HCT116 (cell line): ENCODE results near the gene HDLBP. TPM values are rescaled to one million over a fixed set of nuclear protein-coding genes. Genes with fewer than 3 reads are reported as not detected.

Experiments
- ATAC-seq: fragments of 200-7000 bp; cut with Tn5 transposase; 2 replicates; pipeline ENCODE4 v1.9.1; 2020; ENCODE audit warnings: mild to moderate bottlenecking, moderate library complexity
- BruUV-seq: library from RNA; stranded (reverse); fragments of 400-500 nt; replicated peaks from 2 replicates; lab custom pipeline; 2021; lab: Mats Ljungman, UMichigan
- CTCF ChIA-PET: fragments of 300-600 bp; sonication (Branson Sonifier 250); formaldehyde crosslinking; loops from one replicate; lab custom pipeline; 2021; ENCODE audit warnings: antibody characterized with exemption; lab: Charles Lee
- POLR2A ChIA-PET: fragments of 300-600, 350-600 bp; sonication (Branson Sonifier 250); formaldehyde crosslinking; loops from one replicate; lab custom pipeline; 2021; ENCODE audit warnings: antibody characterized with exemption; lab: Charles Lee
- RAD21 ChIA-PET, 2 experiments: fragments of 300-600 bp; sonication (Branson Sonifier 250); formaldehyde crosslinking; loops; one replicate each; lab custom pipeline; 2023; ENCODE audit warnings: low total read pairs in 2 of 2; ENCODE audit not compliant: uncharacterized antibody in 2 of 2, unreplicated experiment in 2 of 2, low non-redundant PET in 1 of 2; lab: Charles Lee
- DNase-seq: peaks from one replicate; pipeline ENCODE4 v3.0.0-alpha.2; 2010; ENCODE audit warnings: low read depth, low spot score
- H2AFZ ChIP-seq: fragments of 200-600 bp; shearing (Covaris generic), sonication (generic); 2 replicates; pipeline ENCODE4 v1.6.1; 2017; ENCODE audit warnings: low read depth, mixed run types, mixed read lengths, antibody characterized with exemption, low read length; ENCODE audit not compliant: poor library complexity, severe bottlenecking
- H3K27ac ChIP-seq: 2 replicates; pipeline ENCODE4 v1.5.1; 2012; ENCODE audit warnings: low read depth, low read length
- H3K27me3 ChIP-seq: fragments of 200-600 bp; sonication (generic); 2 replicates; pipeline ENCODE4 v1.6.1; 2016; ENCODE audit warnings: mixed run types, low read length, mixed read lengths; ENCODE audit not compliant: insufficient read depth
- H3K36me3 ChIP-seq, 2 experiments: fragments of 200-500 bp in 1 of 2; fragments of 200-600 bp in 1 of 2; sonication (Bioruptor generic) in 1 of 2; sonication (generic) in 1 of 2; 2 replicates each; pipeline versions ENCODE4 v1.5.1 to v1.6.1; 2014 to 2016; ENCODE audit warnings: low read length in 2 of 2, inconsistent platforms in 1 of 2, mixed read lengths in 1 of 2, mixed run types in 1 of 2; ENCODE audit not compliant: insufficient read depth in 2 of 2, control insufficient read depth in 1 of 2
- H3K4me1 ChIP-seq, 2 experiments: fragments of 200-600 bp in 1 of 2; sonication (generic) in 1 of 2; 2 replicates each; pipeline versions ENCODE4 v1.5.1 to v1.6.1; 2012 to 2017; ENCODE audit warnings: low read length in 2 of 2, inconsistent platforms in 1 of 2, mild to moderate bottlenecking in 1 of 2, mixed read lengths in 1 of 2, mixed run types in 1 of 2, moderate library complexity in 1 of 2; ENCODE audit not compliant: insufficient read depth in 2 of 2, control insufficient read depth in 1 of 2
- H3K4me2 ChIP-seq: fragments of 200-600 bp; sonication (generic); 2 replicates; pipeline ENCODE4 v1.6.1; 2017; ENCODE audit warnings: mixed run types, low read length, mixed read lengths
- H3K4me3 ChIP-seq, 2 experiments: fragments of 200-600 bp in 1 of 2; sonication (generic) in 1 of 2; replicated peaks in 1 of 2; 2 replicates each; pipeline ENCODE4 v1.5.1; 2011 to 2016; ENCODE audit warnings: low read length in 2 of 2, control low read depth in 1 of 2, low read depth in 1 of 2, mild to moderate bottlenecking in 1 of 2, mixed read lengths in 1 of 2, mixed run types in 1 of 2
- H3K79me2 ChIP-seq: fragments of 200-600 bp; sonication (generic); 2 replicates; pipeline ENCODE4 v1.6.1; 2017; ENCODE audit warnings: mild to moderate bottlenecking, mixed run types, low read length, moderate library complexity, mixed read lengths; ENCODE audit not compliant: insufficient read depth
- H3K9ac ChIP-seq: fragments of 200-600 bp; sonication (generic); 2 replicates; pipeline ENCODE4 v1.6.1; 2016; ENCODE audit warnings: low read length, mixed read lengths
- H3K9me2 ChIP-seq: fragments of 200-600 bp; sonication (generic), shearing (Covaris generic); 2 replicates; pipeline ENCODE4 v1.6.1; 2017; ENCODE audit warnings: mixed run types, mild to moderate bottlenecking, moderate library complexity; ENCODE audit not compliant: insufficient read depth
- H3K9me3 ChIP-seq, 2 experiments: fragments of 200-500 bp in 1 of 2; fragments of 200-600 bp in 1 of 2; sonication (Bioruptor generic) in 1 of 2; sonication (generic) in 1 of 2; 2 replicates each; pipeline ENCODE4 v1.6.1; 2014 to 2017; ENCODE audit warnings: low read length in 2 of 2, mixed read lengths in 2 of 2, inconsistent platforms in 1 of 2, low read depth in 1 of 2, mild to moderate bottlenecking in 1 of 2, mixed run types in 1 of 2, moderate library complexity in 1 of 2; ENCODE audit not compliant: control insufficient read depth in 1 of 2, insufficient read depth in 1 of 2
- H4K20me1 ChIP-seq: fragments of 200-600 bp; sonication (generic), shearing (Covaris generic); 2 replicates; pipeline ENCODE4 v1.6.1; 2017; ENCODE audit warnings: mixed run types, mild to moderate bottlenecking, moderate library complexity; ENCODE audit not compliant: insufficient read depth
- CBX3 ChIP-seq: IDR thresholded peaks from 2 replicates; pipeline ENCODE4 v1.6.1; 2012; ENCODE audit warnings: low read depth
- CEBPB ChIP-seq: IDR thresholded peaks from 2 replicates; pipeline ENCODE4 v1.6.1; 2012; ENCODE audit warnings: low read depth
- EGR1 ChIP-seq: IDR thresholded peaks from 2 replicates; pipeline ENCODE4 v1.6.1; 2012; ENCODE audit warnings: low read depth
- ELF1 ChIP-seq: IDR thresholded peaks from 2 replicates; pipeline ENCODE4 v1.6.1; 2012; ENCODE audit warnings: low read depth, borderline replicate concordance
- EZH2phosphoT487 ChIP-seq: fragments of 200-600 bp; IDR thresholded peaks from 2 replicates; pipeline ENCODE4 v1.6.1; 2018; ENCODE audit warnings: antibody characterized with exemption, borderline replicate concordance
- FOSL1 ChIP-seq: IDR thresholded peaks from 2 replicates; pipeline ENCODE4 v1.6.1; 2012; ENCODE audit warnings: low read depth
- JUND ChIP-seq: IDR thresholded peaks from 2 replicates; pipeline ENCODE4 v1.6.1; 2012
- MAX ChIP-seq: IDR thresholded peaks from 2 replicates; pipeline ENCODE4 v1.6.1; 2012
- POLR2A ChIP-seq: IDR thresholded peaks from 2 replicates; pipeline ENCODE4 v1.7.0; 2011; ENCODE audit warnings: borderline replicate concordance; ENCODE audit not compliant: insufficient read depth, insufficient read length; ENCODE audit errors: extremely low read depth
- POLR2AphosphoS5 ChIP-seq: IDR thresholded peaks from 2 replicates; pipeline ENCODE4 v1.6.1; 2011; ENCODE audit warnings: mild to moderate bottlenecking, low read depth, low read length, moderate library complexity
- RAD21 ChIP-seq: IDR thresholded peaks from 2 replicates; pipeline ENCODE4 v1.6.1; 2012; ENCODE audit warnings: low read depth, mild to moderate bottlenecking
- SIN3A ChIP-seq: IDR thresholded peaks from 2 replicates; pipeline ENCODE4 v1.6.1; 2012; ENCODE audit warnings: low read depth
- SP1 ChIP-seq: IDR thresholded peaks from 2 replicates; pipeline ENCODE4 v1.6.1; 2012; ENCODE audit warnings: low read depth
- SRF ChIP-seq: IDR thresholded peaks from 2 replicates; pipeline ENCODE4 v1.6.1; 2012; ENCODE audit warnings: low read depth
- TCF7L2 ChIP-seq: IDR thresholded peaks from 2 replicates; pipeline ENCODE4 v1.7.0; 2011; ENCODE audit warnings: borderline replicate concordance, inconsistent platforms; ENCODE audit not compliant: insufficient read depth, insufficient read length; ENCODE audit errors: extremely low read depth
- ZFX ChIP-seq: fragments of 450-650 bp; IDR thresholded peaks from 2 replicates; pipeline ENCODE4 v1.6.1; 2017
- intact Hi-C: fragments of 100-400 bp; cut with micrococcal nuclease; formaldehyde crosslinking; loops from 2 replicates; pipeline ENCODE4 v1.10.0; 2022
- total RNA-seq: library from RNA; stranded (reverse); gene quantifications from one replicate; pipeline ENCODE4 v1.2.1, GENCODE V29; 2021; ENCODE audit not compliant: unreplicated experiment
- TF ChIP-seq, protein P1 (sequence below): IDR thresholded peaks from 2 replicates; pipeline ENCODE4 v1.6.1; 2012
- TF ChIP-seq, protein P2 (sequence below): IDR thresholded peaks from 2 replicates; pipeline ENCODE4 v1.6.1; 2012; ENCODE audit warnings: low read depth
- TF ChIP-seq, protein P3 (sequence below): IDR thresholded peaks from 2 replicates; pipeline ENCODE4 v1.6.1; 2011; ENCODE audit warnings: mild to moderate bottlenecking, low read length, moderate library complexity; ENCODE audit not compliant: insufficient replicate concordance; ENCODE audit errors: extremely low read depth

HDLBP gene
- total RNA-seq, 1 experiment from 2014 or later = 462 TPM

GRCh38 chr2:241238693-241239198 is 76.7 kb downstream of the HDLBP start:
- Histone ChIP-seq H3K79me2 (peaks cover 35% of the 10 kb centered on the region), H3K4me3 (no peak overlapping the region), H3K9me3 (no peaks in the 10 kb centered on the region), H2AFZ (no peak overlapping the region), H4K20me1 (no peaks in the 10 kb centered on the region; the same call in 1 of the 2 replicates), H3K4me1 (no peaks in the 10 kb centered on the region), H3K4me2 (no peak overlapping the region), H3K36me3 (peaks cover 81 to 84% of the 10 kb centered on the region in 2 experiments), H3K27ac (no peak overlapping the region), H3K9me2 (no peaks in the 10 kb centered on the region), H3K27me3 (no peaks in the 10 kb centered on the region), H3K9ac (no peak overlapping the region)
- no peak for ATAC-seq
- CTCF ChIA-PET = no interaction called here
- no TSS peak for BruUV-seq
- POLR2A ChIA-PET = no interaction called here
- RAD21 ChIA-PET = no interaction called here
- TF ChIP-seq SRF = no peak
- no peak for TF ChIP-seq TCF7L2
- no peak for TF ChIP-seq MAX
- TF ChIP-seq CEBPB = no peak
- no peak for TF ChIP-seq SIN3A
- no peak for TF ChIP-seq SP1
- TF ChIP-seq, protein P1, sequence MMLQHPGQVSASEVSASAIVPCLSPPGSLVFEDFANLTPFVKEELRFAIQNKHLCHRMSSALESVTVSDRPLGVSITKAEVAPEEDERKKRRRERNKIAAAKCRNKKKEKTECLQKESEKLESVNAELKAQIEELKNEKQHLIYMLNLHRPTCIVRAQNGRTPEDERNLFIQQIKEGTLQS = no peak
- no peak for TF ChIP-seq ELF1
- TF ChIP-seq EGR1 = no peak
- TF ChIP-seq POLR2AphosphoS5 = no peak
- no peak for TF ChIP-seq ZFX
- TF ChIP-seq, protein P2, sequence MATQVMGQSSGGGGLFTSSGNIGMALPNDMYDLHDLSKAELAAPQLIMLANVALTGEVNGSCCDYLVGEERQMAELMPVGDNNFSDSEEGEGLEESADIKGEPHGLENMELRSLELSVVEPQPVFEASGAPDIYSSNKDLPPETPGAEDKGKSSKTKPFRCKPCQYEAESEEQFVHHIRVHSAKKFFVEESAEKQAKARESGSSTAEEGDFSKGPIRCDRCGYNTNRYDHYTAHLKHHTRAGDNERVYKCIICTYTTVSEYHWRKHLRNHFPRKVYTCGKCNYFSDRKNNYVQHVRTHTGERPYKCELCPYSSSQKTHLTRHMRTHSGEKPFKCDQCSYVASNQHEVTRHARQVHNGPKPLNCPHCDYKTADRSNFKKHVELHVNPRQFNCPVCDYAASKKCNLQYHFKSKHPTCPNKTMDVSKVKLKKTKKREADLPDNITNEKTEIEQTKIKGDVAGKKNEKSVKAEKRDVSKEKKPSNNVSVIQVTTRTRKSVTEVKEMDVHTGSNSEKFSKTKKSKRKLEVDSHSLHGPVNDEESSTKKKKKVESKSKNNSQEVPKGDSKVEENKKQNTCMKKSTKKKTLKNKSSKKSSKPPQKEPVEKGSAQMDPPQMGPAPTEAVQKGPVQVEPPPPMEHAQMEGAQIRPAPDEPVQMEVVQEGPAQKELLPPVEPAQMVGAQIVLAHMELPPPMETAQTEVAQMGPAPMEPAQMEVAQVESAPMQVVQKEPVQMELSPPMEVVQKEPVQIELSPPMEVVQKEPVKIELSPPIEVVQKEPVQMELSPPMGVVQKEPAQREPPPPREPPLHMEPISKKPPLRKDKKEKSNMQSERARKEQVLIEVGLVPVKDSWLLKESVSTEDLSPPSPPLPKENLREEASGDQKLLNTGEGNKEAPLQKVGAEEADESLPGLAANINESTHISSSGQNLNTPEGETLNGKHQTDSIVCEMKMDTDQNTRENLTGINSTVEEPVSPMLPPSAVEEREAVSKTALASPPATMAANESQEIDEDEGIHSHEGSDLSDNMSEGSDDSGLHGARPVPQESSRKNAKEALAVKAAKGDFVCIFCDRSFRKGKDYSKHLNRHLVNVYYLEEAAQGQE = no peak
- no peak for TF ChIP-seq CBX3
- TF ChIP-seq JUND = no peak
- TF ChIP-seq FOSL1 = no peak
- TF ChIP-seq RAD21 = no peak
- TF ChIP-seq EZH2phosphoT487 = no peak
- TF ChIP-seq, protein P3, sequence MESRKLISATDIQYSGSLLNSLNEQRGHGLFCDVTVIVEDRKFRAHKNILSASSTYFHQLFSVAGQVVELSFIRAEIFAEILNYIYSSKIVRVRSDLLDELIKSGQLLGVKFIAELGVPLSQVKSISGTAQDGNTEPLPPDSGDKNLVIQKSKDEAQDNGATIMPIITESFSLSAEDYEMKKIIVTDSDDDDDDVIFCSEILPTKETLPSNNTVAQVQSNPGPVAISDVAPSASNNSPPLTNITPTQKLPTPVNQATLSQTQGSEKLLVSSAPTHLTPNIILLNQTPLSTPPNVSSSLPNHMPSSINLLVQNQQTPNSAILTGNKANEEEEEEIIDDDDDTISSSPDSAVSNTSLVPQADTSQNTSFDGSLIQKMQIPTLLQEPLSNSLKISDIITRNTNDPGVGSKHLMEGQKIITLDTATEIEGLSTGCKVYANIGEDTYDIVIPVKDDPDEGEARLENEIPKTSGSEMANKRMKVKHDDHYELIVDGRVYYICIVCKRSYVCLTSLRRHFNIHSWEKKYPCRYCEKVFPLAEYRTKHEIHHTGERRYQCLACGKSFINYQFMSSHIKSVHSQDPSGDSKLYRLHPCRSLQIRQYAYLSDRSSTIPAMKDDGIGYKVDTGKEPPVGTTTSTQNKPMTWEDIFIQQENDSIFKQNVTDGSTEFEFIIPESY = no peak
- no peak for TF ChIP-seq POLR2A
- intact Hi-C loops = no loop called here
- no peak for DNase-seq
